Caco-2 (cell line): ENCODE data around the gene GRK4. TPM values are rescaled to one million over a fixed set of nuclear protein-coding genes. Genes with fewer than 3 reads are reported as not detected.
A peak's percentile ranks its signal among the peaks of the same experiment; 100 is the strongest.

Source experiments
- BruUV-seq: library from RNA; stranded (reverse); fragments of 400-500 nt; replicated peaks from 2 replicates; lab custom pipeline; 2021; lab: Mats Ljungman, UMichigan
- CTCF ChIA-PET: fragments of 300-600 bp; sonication (Branson Sonifier 250); formaldehyde crosslinking; loops from one replicate; lab custom pipeline; 2022; ENCODE audit warnings: antibody characterized with exemption; lab: Charles Lee
- POLR2A ChIA-PET: fragments of 300-600 bp; sonication (Branson Sonifier 250); formaldehyde crosslinking; loops from one replicate; lab custom pipeline; 2022; ENCODE audit warnings: antibody characterized with exemption; lab: Charles Lee
- DNase-seq, 2 experiments: peaks; one replicate each; pipeline versions ENCODE4 v3.0.0 to v3.0.0-alpha.2; 2020 to 2022
- H3K27me3 ChIP-seq: replicated peaks from 2 replicates; pipeline ENCODE4 v1.6.0; 2011; ENCODE audit warnings: low read length; ENCODE audit not compliant: control insufficient read depth, insufficient read depth
- H3K36me3 ChIP-seq: 2 replicates; pipeline ENCODE4 v1.5.1; 2011; ENCODE audit warnings: low read length; ENCODE audit not compliant: control insufficient read depth, insufficient read depth
- H3K4me1 ChIP-seq: fragments of 250-450 bp; sonication (Bioruptor Pico); 2 replicates; pipeline ENCODE4 v1.5.1; 2020; ENCODE audit warnings: mild to moderate bottlenecking
- H3K4me3 ChIP-seq: 2 replicates; pipeline ENCODE4 v1.5.1; 2011; ENCODE audit warnings: low read depth, mild to moderate bottlenecking, control low read depth, low read length
- H3K9me3 ChIP-seq: fragments of 250-450 bp; sonication (Bioruptor Pico); 2 replicates; pipeline ENCODE4 v1.5.1; 2020; ENCODE audit warnings: mild to moderate bottlenecking, moderate library complexity
- H3K27ac Mint-ChIP-seq: one replicate; pipeline ENCODE4 v1.8.0; 2022; ENCODE audit warnings: mixed read lengths; ENCODE audit not compliant: unreplicated experiment
- H3K27me3 Mint-ChIP-seq: one replicate; pipeline ENCODE4 v1.8.0; 2022; ENCODE audit warnings: mixed read lengths; ENCODE audit not compliant: insufficient read depth, unreplicated experiment
- H3K36me3 Mint-ChIP-seq: one replicate; pipeline ENCODE4 v1.8.0; 2022; ENCODE audit warnings: mild to moderate bottlenecking, mixed read lengths; ENCODE audit not compliant: insufficient read depth, unreplicated experiment
- H3K4me1 Mint-ChIP-seq: one replicate; pipeline ENCODE4 v1.8.0; 2022; ENCODE audit warnings: low read depth, mixed read lengths; ENCODE audit not compliant: unreplicated experiment
- H3K4me3 Mint-ChIP-seq: one replicate; pipeline ENCODE4 v1.8.0; 2022; ENCODE audit warnings: mild to moderate bottlenecking, moderate library complexity, mixed read lengths; ENCODE audit not compliant: unreplicated experiment
- H3K9me3 Mint-ChIP-seq: one replicate; pipeline ENCODE4 v1.8.0; 2022; ENCODE audit warnings: mixed read lengths; ENCODE audit not compliant: unreplicated experiment
- intact Hi-C: fragments of 100-400 bp; cut with micrococcal nuclease; formaldehyde crosslinking; loops from one replicate; pipeline ENCODE4 v1.10.0; 2022; ENCODE audit not compliant: unreplicated experiment
- total RNA-seq: library from RNA; stranded (reverse); gene quantifications from 2 replicates; pipeline ENCODE4 v1.2.3, GENCODE V29; 2022
- TF ChIP-seq, protein P1 (sequence below), 2 experiments: fragments of 200-600 bp in 1 of 2; IDR thresholded peaks; 1 replicate in 1 of 2; 2 replicates in 1 of 2; pipeline versions ENCODE4 v1.5.1 to v1.8.0; 2011 to 2022; ENCODE audit warnings: antibody characterized with exemption in 1 of 2, control low read depth in 1 of 2, inconsistent platforms in 1 of 2, low read depth in 1 of 2, low read length in 1 of 2, mild to moderate bottlenecking in 1 of 2, moderate library complexity in 1 of 2; ENCODE audit not compliant: insufficient read depth in 1 of 2, severe bottlenecking in 1 of 2, unreplicated experiment in 1 of 2

GRK4 gene
- total RNA-seq, 1 experiment from 2014 or later, result 7.1 TPM

DNA sequence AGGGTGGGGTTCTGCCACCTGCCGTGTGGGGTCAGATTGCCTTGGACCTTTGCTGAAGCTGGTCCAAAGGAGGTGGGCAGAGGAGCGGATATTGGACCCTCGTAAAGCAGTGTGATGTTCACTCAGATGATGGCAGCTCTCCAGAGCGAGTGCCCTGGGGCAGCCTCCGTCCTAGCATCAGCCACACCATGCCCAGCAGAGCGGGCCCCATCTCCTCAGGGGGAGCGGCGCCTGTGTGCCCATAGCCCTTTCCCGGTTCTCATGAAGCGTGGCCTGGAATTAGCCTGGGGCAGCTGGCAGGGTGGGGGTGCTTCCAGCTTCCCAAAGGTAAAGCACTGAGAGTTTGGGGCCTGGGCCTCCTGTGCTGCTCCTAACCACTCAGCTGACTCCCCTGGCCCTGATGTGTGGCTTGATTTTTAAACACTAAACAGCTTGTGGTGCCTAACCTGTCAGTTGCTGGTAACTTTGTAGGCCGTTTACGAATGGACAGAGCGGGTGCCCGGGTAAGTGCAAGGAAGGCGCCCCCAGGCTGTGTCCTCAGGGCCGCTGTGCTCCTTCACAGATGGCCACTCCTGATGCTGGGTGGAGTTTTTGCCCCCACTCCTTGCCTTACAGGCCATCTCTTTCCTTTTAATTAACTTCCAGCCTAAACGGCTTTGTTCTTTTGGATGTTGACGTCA is 36.2 kb upstream of the GRK4 start:
- Histone ChIP-seq H3K4me1 (peaks cover 8% of the 10 kb centered on the region; the same call in 1 of the 2 replicates), H3K27me3 (no peaks in the 10 kb centered on the region), H3K36me3 (no peaks in the 10 kb centered on the region; the same call in none of the 2 replicates), H3K9me3 (no peaks in the 10 kb centered on the region), H3K4me3 (no peak overlapping the region)
- peak in 1 of 2 experiments; percentile 25 for DNase-seq
- no peaks in the 10 kb centered on the region for H3K9me3 Mint-ChIP-seq
- POLR2A ChIA-PET, result no interaction called here
- H3K4me3 Mint-ChIP-seq, result no peak overlapping the region
- intact Hi-C loops, result no loop called here
- CTCF ChIA-PET, result no interaction called here
- H3K27ac Mint-ChIP-seq, result peak overlapping the region; percentile 35
- no peaks in the 10 kb centered on the region for H3K27me3 Mint-ChIP-seq
- no TSS peak for BruUV-seq
- peaks cover 70% of the 10 kb centered on the region for H3K36me3 Mint-ChIP-seq
- H3K4me1 Mint-ChIP-seq, result no peaks in the 10 kb centered on the region
- TF ChIP-seq, protein P1, sequence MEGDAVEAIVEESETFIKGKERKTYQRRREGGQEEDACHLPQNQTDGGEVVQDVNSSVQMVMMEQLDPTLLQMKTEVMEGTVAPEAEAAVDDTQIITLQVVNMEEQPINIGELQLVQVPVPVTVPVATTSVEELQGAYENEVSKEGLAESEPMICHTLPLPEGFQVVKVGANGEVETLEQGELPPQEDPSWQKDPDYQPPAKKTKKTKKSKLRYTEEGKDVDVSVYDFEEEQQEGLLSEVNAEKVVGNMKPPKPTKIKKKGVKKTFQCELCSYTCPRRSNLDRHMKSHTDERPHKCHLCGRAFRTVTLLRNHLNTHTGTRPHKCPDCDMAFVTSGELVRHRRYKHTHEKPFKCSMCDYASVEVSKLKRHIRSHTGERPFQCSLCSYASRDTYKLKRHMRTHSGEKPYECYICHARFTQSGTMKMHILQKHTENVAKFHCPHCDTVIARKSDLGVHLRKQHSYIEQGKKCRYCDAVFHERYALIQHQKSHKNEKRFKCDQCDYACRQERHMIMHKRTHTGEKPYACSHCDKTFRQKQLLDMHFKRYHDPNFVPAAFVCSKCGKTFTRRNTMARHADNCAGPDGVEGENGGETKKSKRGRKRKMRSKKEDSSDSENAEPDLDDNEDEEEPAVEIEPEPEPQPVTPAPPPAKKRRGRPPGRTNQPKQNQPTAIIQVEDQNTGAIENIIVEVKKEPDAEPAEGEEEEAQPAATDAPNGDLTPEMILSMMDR (IDR thresholded peaks at IDR 0.05; ENCODE audit: insufficient read depth in 1 of 2, low read depth in 1 of 2, low read length in 1 of 2, severe bottlenecking in 1 of 2, unreplicated experiment in 1 of 2), result no peak

DNA sequence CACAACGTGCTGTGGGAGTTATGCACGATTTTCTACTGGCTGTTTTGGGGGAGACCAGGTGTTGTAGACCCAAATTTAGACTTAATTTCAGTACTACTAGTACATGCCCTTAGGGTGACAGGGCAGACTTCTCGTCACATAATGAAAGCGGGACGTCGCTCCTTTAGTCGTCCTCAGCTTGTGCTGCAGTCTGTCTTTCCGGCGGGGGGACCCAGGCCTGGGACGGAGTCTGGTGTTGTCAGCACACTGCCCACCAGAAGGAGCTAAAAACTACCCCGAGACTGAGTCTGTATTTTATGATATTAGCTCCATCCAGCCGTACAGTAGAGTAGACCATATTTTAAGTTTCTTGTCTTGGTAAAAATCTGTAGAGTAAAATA is 35.7 kb upstream of the GRK4 start:
- Histone ChIP-seq H3K9me3 (no peaks in the 10 kb centered on the region), H3K4me3 (no peak overlapping the region), H3K27me3 (no peaks in the 10 kb centered on the region), H3K4me1 (peaks cover 8% of the 10 kb centered on the region; the same call in 1 of the 2 replicates), H3K36me3 (no peaks in the 10 kb centered on the region; the same call in none of the 2 replicates)
- peaks cover 73% of the 10 kb centered on the region for H3K36me3 Mint-ChIP-seq
- peak in 1 of 2 experiments; percentile 7 for DNase-seq
- ChIA-PET CTCF (no interaction called here), POLR2A (no interaction called here)
- H3K4me1 Mint-ChIP-seq, result no peaks in the 10 kb centered on the region
- no peaks in the 10 kb centered on the region for H3K27me3 Mint-ChIP-seq
- no peak overlapping the region for H3K4me3 Mint-ChIP-seq
- BruUV-seq, result no TSS peak
- intact Hi-C loops, result no loop called here
- TF ChIP-seq, protein P1 (IDR thresholded peaks at IDR 0.05; ENCODE audit: insufficient read depth in 1 of 2, low read depth in 1 of 2, low read length in 1 of 2, severe bottlenecking in 1 of 2, unreplicated experiment in 1 of 2), result no peak
- H3K27ac Mint-ChIP-seq, result no peak overlapping the region
- no peaks in the 10 kb centered on the region for H3K9me3 Mint-ChIP-seq

DNA sequence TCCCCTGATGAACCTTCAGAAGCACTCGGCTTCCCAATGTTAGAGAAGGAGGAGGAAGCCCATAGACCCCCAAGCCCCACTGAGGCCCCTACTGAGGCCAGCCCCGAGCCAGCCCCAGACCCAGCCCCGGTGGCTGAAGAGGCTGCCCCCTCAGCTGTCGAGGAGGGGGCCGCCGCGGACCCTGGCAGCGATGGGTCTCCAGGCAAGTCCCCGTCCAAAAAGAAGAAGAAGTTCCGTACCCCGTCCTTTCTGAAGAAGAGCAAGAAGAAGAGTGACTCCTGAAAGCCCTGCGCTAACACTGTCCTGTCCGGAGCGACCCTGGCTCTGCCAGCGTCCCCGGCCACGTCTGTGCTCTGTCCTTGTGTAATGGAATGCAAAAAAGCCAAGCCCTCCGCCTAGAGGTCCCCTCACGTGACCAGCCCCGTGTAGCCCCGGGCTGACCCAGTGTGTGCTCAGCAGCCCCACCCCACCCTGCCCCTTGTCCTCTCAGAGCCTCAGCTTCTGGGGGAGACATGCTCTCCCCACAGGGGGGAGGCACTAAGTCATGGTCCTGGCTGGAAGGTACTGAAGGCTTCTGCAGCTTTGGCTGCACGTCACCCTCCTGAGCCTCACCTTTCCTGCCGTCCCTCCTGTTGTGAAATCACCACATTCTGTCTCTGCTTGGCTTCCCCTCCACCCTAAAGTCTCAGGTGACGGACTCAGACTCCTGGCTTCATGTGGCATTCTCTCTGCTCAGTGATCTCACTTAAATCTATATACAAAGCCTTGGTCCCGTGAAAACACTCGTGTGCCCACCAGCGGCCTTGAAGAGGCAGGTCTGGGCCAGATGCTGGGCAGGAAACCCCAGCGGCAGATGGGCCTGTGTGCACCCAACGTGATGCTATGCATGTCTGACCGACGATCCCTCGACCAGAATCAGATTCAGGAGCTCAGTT is 34.9 kb upstream of the GRK4 start:
- DNase-seq, result peak in 1 of 2 experiments; percentile 39
- TF ChIP-seq, protein P1 (IDR thresholded peaks at IDR 0.05; ENCODE audit: insufficient read depth in 1 of 2, low read depth in 1 of 2, low read length in 1 of 2, severe bottlenecking in 1 of 2, unreplicated experiment in 1 of 2), result no peak
- H3K36me3 ChIP-seq, result no peaks in the 10 kb centered on the region; the same call in none of the 2 replicates
- intact Hi-C loops, result no loop called here
- ChIA-PET CTCF (no interaction called here), POLR2A (no interaction called here)
- no peak overlapping the region for H3K4me3 Mint-ChIP-seq
- H3K9me3 Mint-ChIP-seq, result no peaks in the 10 kb centered on the region
- H3K27ac Mint-ChIP-seq, result peak overlapping the region; percentile 49
- H3K27me3 ChIP-seq, result no peaks in the 10 kb centered on the region
- peaks cover 78% of the 10 kb centered on the region for H3K36me3 Mint-ChIP-seq
- H3K4me3 ChIP-seq, result no peak overlapping the region
- H3K4me1 ChIP-seq, result peaks cover 8% of the 10 kb centered on the region; the same call in 1 of the 2 replicates
- H3K27me3 Mint-ChIP-seq, result no peaks in the 10 kb centered on the region
- no TSS peak for BruUV-seq
- no peaks in the 10 kb centered on the region for H3K9me3 ChIP-seq
- H3K4me1 Mint-ChIP-seq, result no peaks in the 10 kb centered on the region
